ENCODE data around the gene SRRM2.

The SRRM2 gene

DNA sequence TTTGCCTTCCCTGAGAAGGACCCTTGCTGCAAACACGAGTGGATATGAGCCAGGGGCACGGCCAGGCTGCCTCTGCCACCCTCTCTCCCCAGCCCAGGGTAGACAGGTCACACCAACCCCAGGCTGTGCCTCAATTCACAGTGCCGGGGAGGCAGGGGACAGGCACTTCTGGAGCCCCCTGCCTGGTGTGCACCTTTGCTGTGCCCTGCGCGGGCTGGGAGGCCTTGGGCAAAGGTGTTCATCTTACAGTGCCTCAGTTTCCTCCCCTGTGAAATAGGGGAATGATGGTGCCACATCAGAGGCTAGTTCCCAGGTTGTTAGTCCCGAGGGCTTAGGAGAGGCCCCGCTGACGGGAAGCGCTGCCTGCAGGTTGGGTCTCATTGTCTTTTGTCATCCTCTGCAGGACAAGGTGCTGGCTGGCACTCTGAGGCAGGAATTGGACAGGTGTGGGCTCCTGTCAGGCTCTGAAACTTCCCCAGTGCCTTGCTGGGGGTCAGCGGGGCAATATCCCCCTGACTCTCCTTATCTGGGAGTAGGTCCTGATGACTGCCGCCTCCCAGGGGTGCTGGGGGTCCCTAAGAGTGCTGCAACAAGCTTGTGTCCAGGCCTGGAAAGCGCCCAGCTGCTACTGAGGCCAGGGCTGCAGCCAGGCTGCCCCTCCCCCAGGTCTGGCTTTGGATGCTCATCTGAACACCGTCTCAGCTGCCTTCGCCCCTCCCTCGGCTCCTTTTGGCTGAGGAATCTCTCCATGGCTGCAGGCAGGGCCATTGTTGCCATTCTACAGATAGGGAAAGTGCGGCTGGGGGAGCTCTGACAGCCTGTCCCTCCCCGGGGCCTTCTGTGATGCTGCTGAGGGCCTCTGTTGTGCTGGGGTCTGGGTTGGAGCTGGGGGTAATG lies 67.7 kb downstream of the SRRM2 start:
- 83% methylated on average over 17 of the region's 17 CpGs for WGBS
- no peaks in the 10 kb centered on the region for H3K27me3 ChIP-seq (ENCODE audit: insufficient read depth, low read length)

More for the DNA sequence above, 67.7 kb downstream of the SRRM2 start:
- Histone ChIP-seq H3K36me3 (ENCODE audit: insufficient read depth, low read length) (no peaks in the 10 kb centered on the region), H3K27ac (ENCODE audit: low read depth, low read length) (no peak overlapping the region), H3K4me1 (ENCODE audit: insufficient read depth, low read length) (no peaks in the 10 kb centered on the region), H3K4me3 (ENCODE audit: low read length) (no peak overlapping the region), H3K9me3 (ENCODE audit: insufficient read depth, low read depth, low read length) (no peaks in the 10 kb centered on the region), H3K9ac (ENCODE audit: low read depth, low read length) (no peak overlapping the region)

Data from HUES64 (cell line).